NCI-H345 treated with DMSO at 0.1 percent for 48 hours (cell line): Measurements from ENCODE around the gene AARS1.
"Not testable (repeated sequence)": the region's sequence is repeated elsewhere in the genome, so short reads cannot be mapped to it uniquely, and the experiment has no call there.

Source experiments
- DNase-seq: peaks from one replicate; lab custom pipeline; 2025; ENCODE audit not compliant: unreplicated experiment; lab: John Stamatoyannopoulos, UW

AARS1 gene

GRCh38 chr16:70225430-70225829 lies 63.9 kb downstream of the AARS1 start:
- not testable (repeated sequence) for DNase-seq

GRCh38 chr16:70224645-70225044 lies 64.7 kb downstream of the AARS1 start:
- not testable (repeated sequence) for DNase-seq

GRCh38 chr16:70223971-70224513 lies 65.3 kb downstream of the AARS1 start:
- DNase-seq = not testable (repeated sequence)

GRCh38 chr16:70223216-70223615 lies 66.1 kb downstream of the AARS1 start:
- DNase-seq = not testable (repeated sequence)

DNA sequence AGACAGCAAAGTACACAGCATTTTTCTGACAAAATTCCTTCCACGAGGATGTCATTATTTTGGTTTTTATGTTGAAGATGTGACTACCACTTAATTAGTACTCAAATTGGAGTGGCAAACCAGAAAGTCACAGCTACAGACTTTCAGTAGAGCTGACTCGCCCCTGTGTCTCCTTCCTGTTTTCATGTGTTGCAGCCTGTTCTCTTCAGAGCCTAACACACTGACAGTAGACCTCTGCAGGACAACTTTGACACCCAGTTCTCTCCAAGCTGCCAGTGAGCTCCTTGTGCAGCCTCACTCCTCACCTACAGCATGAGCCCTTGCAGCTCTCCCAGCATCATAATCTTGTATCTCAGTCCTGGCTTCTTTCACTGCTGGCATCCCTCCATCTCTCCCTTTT lies 66.7 kb downstream of the AARS1 start:
- DNase-seq = not testable (repeated sequence)

DNA sequence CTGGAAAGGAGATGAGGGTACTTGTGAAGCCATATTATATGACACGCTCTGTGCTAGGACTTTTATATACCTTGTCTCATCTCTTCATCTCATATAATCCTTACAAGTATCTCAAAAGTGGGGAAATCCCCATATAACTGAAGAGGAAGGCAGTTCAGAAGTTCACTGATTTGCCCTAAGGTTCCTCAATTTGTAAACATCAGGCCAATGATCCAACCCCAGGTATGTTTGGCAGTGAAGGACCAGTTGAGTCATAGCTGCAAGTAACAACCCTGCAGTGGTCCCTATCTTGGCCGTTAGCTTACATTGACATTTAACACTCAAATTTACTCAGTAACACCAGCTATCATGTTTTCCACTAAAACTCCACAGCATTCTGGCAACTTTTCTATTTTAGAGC lies 70.7 kb downstream of the AARS1 start:
- not testable (repeated sequence) for DNase-seq

DNA sequence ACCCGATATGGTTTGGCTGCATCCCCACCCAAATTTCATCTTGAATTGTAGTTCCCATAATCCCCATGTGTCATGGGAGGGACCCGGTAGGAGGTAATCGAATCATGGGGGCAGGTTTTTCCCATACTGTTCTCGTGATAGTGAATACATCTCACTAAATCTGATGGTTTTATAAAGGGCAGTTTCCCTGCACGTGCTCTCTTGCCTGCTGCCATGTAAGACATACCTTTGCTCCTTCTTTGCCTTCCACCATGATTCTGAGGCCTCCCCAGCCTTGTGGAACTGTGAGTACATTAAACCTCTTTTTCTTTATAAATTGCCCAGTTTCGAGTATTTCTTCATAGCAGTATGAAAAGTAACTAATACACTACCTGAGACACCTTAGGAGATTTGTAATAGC lies 82.9 kb downstream of the AARS1 start:
- not testable (repeated sequence) for DNase-seq

DNA sequence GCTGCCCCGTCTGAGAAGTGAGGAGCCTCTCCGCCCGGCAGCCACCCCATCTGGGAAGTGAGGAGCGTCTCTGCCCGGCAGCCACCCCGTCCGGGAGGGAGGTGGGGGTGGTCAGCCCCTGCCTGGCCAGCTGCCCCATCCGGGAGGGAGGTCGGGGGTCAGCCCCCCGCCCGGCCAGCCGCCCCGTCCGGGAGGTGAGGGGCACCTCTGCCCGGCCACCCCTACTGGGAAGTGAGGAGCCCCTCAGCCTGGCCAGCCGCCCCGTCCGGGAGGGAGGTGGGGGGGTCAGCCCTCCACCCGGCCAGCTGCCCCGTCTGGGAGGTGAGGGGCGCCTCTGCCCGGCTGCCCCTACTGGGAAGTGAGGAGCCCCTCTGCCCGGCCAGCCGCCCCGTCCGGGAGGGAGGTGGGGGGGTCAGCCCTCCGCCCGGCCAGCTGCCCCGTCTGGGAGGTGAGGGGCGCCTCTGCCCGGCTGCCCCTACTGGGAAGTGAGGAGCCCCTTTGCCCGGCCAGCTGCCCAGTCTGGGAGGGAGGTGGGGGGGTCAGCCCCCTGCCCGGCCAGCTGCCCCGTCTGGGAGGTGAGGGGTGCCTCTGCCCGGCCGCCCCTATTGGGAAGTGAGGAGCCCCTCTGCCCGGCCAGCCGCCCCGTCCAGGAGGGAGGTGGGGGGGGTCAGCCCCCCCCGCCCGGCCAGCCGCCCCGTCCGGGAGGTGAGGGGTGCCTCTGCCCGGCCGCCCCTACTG lies 84.5 kb downstream of the AARS1 start:
- DNase-seq = not testable (repeated sequence)

DNA sequence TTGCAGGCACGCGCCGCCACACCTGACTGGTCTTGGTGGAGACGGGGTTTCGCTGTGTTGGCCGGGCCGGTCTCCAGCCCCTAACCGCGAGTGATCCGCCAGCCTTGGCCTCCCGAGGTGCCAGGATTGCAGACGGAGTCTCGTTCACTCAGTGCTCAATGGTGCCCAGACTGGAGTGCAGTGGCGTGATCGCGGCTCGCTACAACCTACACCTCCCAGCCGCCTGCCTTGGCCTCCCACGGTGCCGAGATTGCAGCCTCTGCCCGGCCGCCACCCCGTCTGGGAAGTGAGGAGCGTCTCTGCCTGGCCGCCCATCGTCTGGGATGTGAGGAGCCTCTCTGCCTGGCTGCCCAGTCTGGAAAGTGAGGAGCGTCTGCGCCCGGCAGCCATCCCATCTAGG lies 85.3 kb downstream of the AARS1 start:
- not testable (repeated sequence) for DNase-seq

DNA sequence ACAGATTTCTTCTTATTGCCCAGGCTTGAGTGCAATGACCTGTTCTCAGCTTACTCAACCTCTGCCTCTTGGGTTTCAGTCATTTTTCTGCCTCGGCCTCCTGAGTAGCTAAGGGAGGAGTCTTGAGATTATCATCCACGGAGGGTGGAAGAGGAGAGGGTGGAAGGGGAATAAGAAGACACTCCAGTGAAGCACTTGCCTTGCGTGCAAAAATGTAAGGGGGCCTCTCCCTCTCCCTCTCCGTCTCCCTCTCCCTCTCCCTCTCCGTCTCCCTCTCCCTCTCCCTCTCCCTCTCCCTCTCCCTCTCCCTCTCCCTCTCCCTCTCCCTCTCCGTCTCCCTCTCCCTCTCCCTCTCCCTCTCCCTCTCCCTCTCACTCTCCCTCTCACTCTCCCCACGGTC lies 85.8 kb downstream of the AARS1 start:
- DNase-seq = not testable (repeated sequence)
